ENCODE results near the gene ZNF808. TPM values are rescaled to one million over a fixed set of nuclear protein-coding genes. Genes with fewer than 3 reads are reported as not detected.
"Not testable (repeated sequence)": the region's sequence is repeated elsewhere in the genome, so short reads cannot be mapped to it uniquely, and the experiment has no call there.

Gene ZNF808
- total and polyA plus RNA-seq, 7 experiments from 2014 or later, result 5.8 to 52.4 (median 26.1) TPM

DNA sequence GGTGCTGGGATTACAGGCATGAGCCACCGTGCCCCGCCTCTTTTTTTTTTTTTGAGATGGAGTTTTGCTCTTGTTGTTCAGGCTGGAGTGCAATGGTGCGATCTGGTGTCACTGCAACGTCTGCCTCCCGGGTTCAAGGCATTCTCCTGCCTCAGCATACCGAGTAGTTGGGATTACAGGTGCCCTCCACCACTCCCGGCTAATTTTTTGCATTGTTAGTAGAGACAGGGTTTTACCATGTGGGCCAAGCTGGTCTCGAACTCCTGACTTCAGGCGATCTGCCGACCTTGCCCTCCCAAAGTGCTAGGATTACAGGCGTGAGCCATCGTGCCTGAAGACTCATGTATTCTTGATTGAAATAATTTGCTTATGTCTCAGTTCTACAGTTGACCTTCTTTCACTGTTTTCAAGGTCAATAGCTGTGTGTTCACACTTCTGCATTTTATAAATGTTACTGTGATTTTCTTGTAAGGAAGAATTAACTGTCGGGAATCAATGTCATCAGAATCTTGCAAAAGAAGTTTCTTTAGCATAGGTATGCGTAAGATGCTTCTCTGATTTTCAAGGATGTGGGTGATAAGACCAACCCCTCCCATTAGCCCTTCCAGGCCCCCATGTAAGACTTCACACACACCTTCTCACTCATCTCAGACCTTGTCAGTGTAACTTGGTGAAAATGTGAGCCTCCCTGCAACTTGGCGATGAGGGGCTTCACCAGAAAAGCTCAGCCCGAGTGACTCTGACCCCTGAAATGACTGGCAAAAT lies 29.9 kb downstream of the ZNF808 start:
- Mint-ChIP-seq H3K27me3 (no peaks in the 10 kb centered on the region), H3K27ac (no peak overlapping the region), H3K9me3 (peaks cover 21 to 95% (median 81%) of the 10 kb centered on the region in 11 donors), H3K36me3 (peaks cover 32 to 89% (median 79%) of the 10 kb centered on the region in 5 donors), H3K4me1 (no peaks in the 10 kb centered on the region), H3K4me3 (no peak overlapping the region)
- ChIA-PET POLR2A (no interaction called here), CTCF (interaction anchor here (0.6 kb wide), 1 partner anchor 113 kb away, joined by 4 read pairs; no protein-coding TSS in a partner anchor)
- peak overlapping the region; percentile 25 for H3K4me3 ChIP-seq (ENCODE audit: low read length)
- ATAC-seq (no peak), DNase-seq (no peak)
- H3K27ac ChIP-seq (ENCODE audit: low read depth, low read length), result no peak overlapping the region
- H3K4me1 ChIP-seq (ENCODE audit: control insufficient read depth in 2 of 2, insufficient read depth in 2 of 2, low read length in 2 of 2), result no peaks in the 10 kb centered on the region
- peaks cover 18 to 65% (median 18%) of the 10 kb centered on the region in 3 experiments for H3K36me3 ChIP-seq (ENCODE audit: control insufficient read depth in 2 of 3, insufficient read depth in 3 of 3, low read length in 3 of 3)
- no peaks in the 10 kb centered on the region for H3K27me3 ChIP-seq (ENCODE audit: control insufficient read depth in 2 of 2, insufficient read depth in 2 of 2, low read length in 2 of 2)
- H3K9me3 ChIP-seq (ENCODE audit: control insufficient read depth in 2 of 3, low read length in 3 of 3), result peaks cover 14 to 88% (median 34%) of the 10 kb centered on the region in 3 experiments
- intact Hi-C loops (cut with micrococcal nuclease), result no loop called here

DNA sequence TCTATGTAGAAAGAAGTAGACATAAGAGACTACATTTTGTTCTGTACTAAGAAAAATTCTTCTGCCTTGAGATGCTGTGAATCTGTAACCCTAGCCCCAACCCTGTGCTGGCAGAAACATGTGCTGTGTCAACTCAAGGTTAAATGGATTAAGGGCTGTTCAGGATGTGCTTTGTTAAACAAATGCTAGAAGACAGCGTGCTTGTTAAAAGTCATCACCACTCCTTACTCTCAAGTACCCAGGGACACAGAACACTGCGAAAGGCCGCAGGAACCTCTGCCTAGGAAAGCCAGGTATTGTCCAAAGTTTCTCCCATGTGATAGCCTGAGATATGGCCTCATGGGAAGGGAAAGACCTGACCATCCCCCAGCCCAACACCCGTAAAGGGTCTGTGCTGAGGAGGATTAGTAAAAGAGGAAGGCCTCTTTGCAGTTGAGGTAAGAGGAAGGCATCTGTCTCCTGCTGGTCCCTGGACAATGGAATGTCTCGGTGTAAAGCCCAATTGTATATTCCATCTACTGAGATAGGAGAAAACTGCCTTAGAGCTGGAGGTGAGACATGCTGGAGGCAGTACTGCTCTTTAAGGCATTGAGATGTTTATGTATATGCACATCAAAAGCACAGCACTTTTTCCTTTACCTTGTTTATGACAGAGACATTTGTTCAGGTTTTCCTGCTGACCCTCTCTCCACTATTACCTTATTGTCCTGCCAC lies 31.4 kb downstream of the ZNF808 start:
- ATAC-seq; H3K4me3 ChIP-seq (ENCODE audit: low read length); H3K27ac Mint-ChIP-seq; H3K4me1 Mint-ChIP-seq; CTCF ChIA-PET; H3K4me1 ChIP-seq (ENCODE audit: control insufficient read depth in 2 of 2, insufficient read depth in 2 of 2, low read length in 2 of 2); H3K27me3 ChIP-seq (ENCODE audit: control insufficient read depth in 2 of 2, insufficient read depth in 2 of 2, low read length in 2 of 2); H3K27ac ChIP-seq (ENCODE audit: low read depth, low read length); POLR2A ChIA-PET; intact Hi-C loops (cut with micrococcal nuclease); DNase-seq; H3K27me3 Mint-ChIP-seq: not testable (repeated sequence)
- peaks cover 27 to 89% (median 79%) of the 10 kb centered on the region in 5 donors for H3K36me3 Mint-ChIP-seq
- Histone ChIP-seq H3K36me3 (ENCODE audit: control insufficient read depth in 2 of 3, insufficient read depth in 3 of 3, low read length in 3 of 3) (peaks cover 3 to 62% (median 6%) of the 10 kb centered on the region in 3 experiments), H3K9me3 (ENCODE audit: control insufficient read depth in 2 of 3, low read length in 3 of 3) (peaks cover 10 to 88% (median 38%) of the 10 kb centered on the region in 3 experiments)
- peak overlapping the region in 1 of 10 donors; percentile 19 for H3K4me3 Mint-ChIP-seq
- peaks cover 16 to 95% (median 79%) of the 10 kb centered on the region in 11 donors for H3K9me3 Mint-ChIP-seq

GRCh38 chr19:52561611-52562010 lies 34.1 kb downstream of the ZNF808 start:
- CTCF ChIA-PET; H3K4me1 ChIP-seq (ENCODE audit: control insufficient read depth in 2 of 2, insufficient read depth in 2 of 2, low read length in 2 of 2); intact Hi-C loops (cut with micrococcal nuclease); POLR2A ChIA-PET; H3K27ac Mint-ChIP-seq; H3K27me3 Mint-ChIP-seq; H3K4me3 Mint-ChIP-seq; H3K27me3 ChIP-seq (ENCODE audit: control insufficient read depth in 2 of 2, insufficient read depth in 2 of 2, low read length in 2 of 2); ATAC-seq; H3K4me3 ChIP-seq (ENCODE audit: low read length); DNase-seq; H3K27ac ChIP-seq (ENCODE audit: low read depth, low read length); H3K4me1 Mint-ChIP-seq: not testable (repeated sequence)
- Mint-ChIP-seq H3K36me3 (peaks cover 19 to 85% (median 72%) of the 10 kb centered on the region in 5 donors), H3K9me3 (peaks cover 5 to 96% (median 73%) of the 10 kb centered on the region in 11 donors)
- Histone ChIP-seq H3K36me3 (ENCODE audit: control insufficient read depth in 2 of 3, insufficient read depth in 3 of 3, low read length in 3 of 3) (peaks cover 0 to 53% (median 0%) of the 10 kb centered on the region in 3 experiments), H3K9me3 (ENCODE audit: control insufficient read depth in 2 of 3, low read length in 3 of 3) (peaks cover 0 to 80% (median 27%) of the 10 kb centered on the region in 3 experiments)

DNA sequence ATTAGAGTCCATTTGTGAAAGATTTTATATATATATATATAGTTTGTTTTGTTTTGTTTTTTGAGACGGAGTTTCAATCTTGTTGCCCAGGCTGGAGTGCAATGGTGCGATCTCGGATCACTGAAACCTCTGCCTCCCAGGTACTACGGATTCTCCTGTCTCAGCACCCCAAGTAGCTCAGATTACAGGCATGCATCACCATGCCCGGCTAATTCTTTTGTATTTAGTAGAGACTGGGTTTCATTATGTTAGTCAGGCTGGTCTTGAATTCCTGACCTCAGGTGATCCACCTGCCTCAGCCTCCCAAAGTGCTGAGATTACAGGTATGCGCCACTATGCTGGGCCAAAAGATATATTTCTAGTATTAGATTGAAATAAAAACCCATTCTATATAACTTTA lies 38.7 kb downstream of the ZNF808 start:
- Histone ChIP-seq H3K4me3 (ENCODE audit: low read length) (no peak overlapping the region), H3K27ac (ENCODE audit: low read depth, low read length) (no peak overlapping the region), H3K36me3 (ENCODE audit: control insufficient read depth in 2 of 3, insufficient read depth in 3 of 3, low read length in 3 of 3) (peaks cover 0 to 31% (median 0%) of the 10 kb centered on the region in 3 experiments), H3K9me3 (ENCODE audit: control insufficient read depth in 2 of 3, low read length in 3 of 3) (peaks cover 0 to 56% (median 18%) of the 10 kb centered on the region in 3 experiments), H3K4me1 (ENCODE audit: control insufficient read depth in 2 of 2, insufficient read depth in 2 of 2, low read length in 2 of 2) (peaks cover 6 to 10% of the 10 kb centered on the region in 2 donors), H3K27me3 (ENCODE audit: control insufficient read depth in 2 of 2, insufficient read depth in 2 of 2, low read length in 2 of 2) (no peaks in the 10 kb centered on the region)
- DNase-seq (no peak), ATAC-seq (no peak)
- no peaks in the 10 kb centered on the region for H3K27me3 Mint-ChIP-seq
- H3K27ac Mint-ChIP-seq, result no peak overlapping the region
- intact Hi-C loops (cut with micrococcal nuclease), result no loop called here
- H3K9me3 Mint-ChIP-seq, result peaks cover 6 to 86% (median 53%) of the 10 kb centered on the region in 11 donors
- CTCF ChIA-PET, result no interaction called here
- H3K36me3 Mint-ChIP-seq, result peaks cover 13 to 70% (median 53%) of the 10 kb centered on the region in 5 donors
- H3K4me1 Mint-ChIP-seq, result peaks cover 7 to 18% (median 15%) of the 10 kb centered on the region in 7 donors
- no peak overlapping the region for H3K4me3 Mint-ChIP-seq
- POLR2A ChIA-PET, result interaction anchor here (1.3 kb wide), 1 partner anchor 15 kb away, joined by 6 read pairs; no protein-coding TSS in a partner anchor

DNA sequence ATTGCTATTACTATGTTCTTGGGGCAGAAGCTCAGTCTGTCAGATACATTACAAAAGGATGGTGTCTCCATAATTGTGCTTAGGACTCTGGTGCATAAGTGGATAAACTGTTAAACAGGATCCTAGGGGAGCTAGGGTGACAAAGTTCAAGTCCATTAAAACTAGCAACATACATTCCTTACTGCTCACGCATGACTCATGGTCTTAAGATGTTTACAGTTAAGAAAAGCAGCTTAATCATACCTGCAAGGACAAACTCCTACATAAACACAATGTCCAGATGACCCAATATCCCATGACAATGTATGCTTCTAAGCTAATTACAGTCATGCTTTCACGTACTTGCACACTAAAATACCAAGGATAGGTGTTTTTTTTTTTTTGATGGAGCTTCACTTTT lies 39.1 kb downstream of the ZNF808 start:
- CTCF ChIA-PET, result no interaction called here
- Histone ChIP-seq H3K27me3 (ENCODE audit: control insufficient read depth in 2 of 2, insufficient read depth in 2 of 2, low read length in 2 of 2) (no peaks in the 10 kb centered on the region), H3K27ac (ENCODE audit: low read depth, low read length) (no peak overlapping the region), H3K4me3 (ENCODE audit: low read length) (no peak overlapping the region), H3K36me3 (ENCODE audit: control insufficient read depth in 2 of 3, insufficient read depth in 3 of 3, low read length in 3 of 3) (peaks cover 0 to 27% (median 0%) of the 10 kb centered on the region in 3 experiments), H3K9me3 (ENCODE audit: control insufficient read depth in 2 of 3, low read length in 3 of 3) (peaks cover 0 to 51% (median 15%) of the 10 kb centered on the region in 3 experiments), H3K4me1 (ENCODE audit: control insufficient read depth in 2 of 2, insufficient read depth in 2 of 2, low read length in 2 of 2) (peaks cover 10 to 13% of the 10 kb centered on the region in 2 donors)
- Mint-ChIP-seq H3K27ac (no peak overlapping the region), H3K9me3 (peaks cover 6 to 86% (median 52%) of the 10 kb centered on the region in 11 donors), H3K36me3 (peaks cover 13 to 70% (median 53%) of the 10 kb centered on the region in 5 donors), H3K27me3 (no peaks in the 10 kb centered on the region), H3K4me1 (peaks cover 9 to 22% (median 20%) of the 10 kb centered on the region in 7 donors), H3K4me3 (no peak overlapping the region)
- intact Hi-C loops (cut with micrococcal nuclease), result no loop called here
- ATAC-seq (no peak), DNase-seq (no peak)
- POLR2A ChIA-PET, result interaction anchor here (1.3 kb wide), 1 partner anchor 15 kb away, joined by 6 read pairs; no protein-coding TSS in a partner anchor

GRCh38 chr19:52567921-52568320 lies 40.5 kb downstream of the ZNF808 start:
- ATAC-seq, result no peak
- peaks cover 6 to 85% (median 49%) of the 10 kb centered on the region in 11 donors for H3K9me3 Mint-ChIP-seq
- H3K4me3 Mint-ChIP-seq, result peak overlapping the region in 2 of 10 donors; percentile 13 to 45

More at GRCh38 chr19:52567921-52568320, 40.5 kb downstream of the ZNF808 start:
- Mint-ChIP-seq H3K27ac (no peak overlapping the region), H3K4me1 (peaks cover 9 to 34% (median 31%) of the 10 kb centered on the region in 7 donors), H3K36me3 (peaks cover 21 to 70% (median 47%) of the 10 kb centered on the region in 5 donors), H3K27me3 (no peaks in the 10 kb centered on the region)
- POLR2A ChIA-PET, result interaction anchor here (0.7 kb wide), 1 partner anchor 35 kb away, joined by 7 read pairs; no protein-coding TSS in a partner anchor
- peaks cover 0 to 38% (median 10%) of the 10 kb centered on the region in 3 experiments for H3K9me3 ChIP-seq (ENCODE audit: control insufficient read depth in 2 of 3, low read length in 3 of 3)
- peaks cover 10 to 13% of the 10 kb centered on the region in 2 donors for H3K4me1 ChIP-seq (ENCODE audit: control insufficient read depth in 2 of 2, insufficient read depth in 2 of 2, low read length in 2 of 2)
- H3K4me3 ChIP-seq (ENCODE audit: low read length), result no peak overlapping the region
- no peak overlapping the region for H3K27ac ChIP-seq (ENCODE audit: low read depth, low read length)
- DNase-seq, result no peak
- intact Hi-C loops (cut with micrococcal nuclease), result no loop called here
- CTCF ChIA-PET, result no interaction called here
- peaks cover 0 to 25% (median 0%) of the 10 kb centered on the region in 3 experiments for H3K36me3 ChIP-seq (ENCODE audit: control insufficient read depth in 2 of 3, insufficient read depth in 3 of 3, low read length in 3 of 3)
- H3K27me3 ChIP-seq (ENCODE audit: control insufficient read depth in 2 of 2, insufficient read depth in 2 of 2, low read length in 2 of 2), result no peaks in the 10 kb centered on the region

All from naive thymus-derived CD4-positive, alpha-beta T cell (primary cell).